DOHH2 (cell line): ENCODE results near the gene ZFYVE27.

Experiments
- H3F3A ChIP-seq: fragments of 200-600 bp; sonication (generic), shearing (Covaris generic); 2 replicates; pipeline ENCODE4 v1.6.0; 2016; ENCODE audit warnings: antibody characterized with exemption, mild to moderate bottlenecking; ENCODE audit not compliant: control insufficient read depth, insufficient read depth
- H3K27ac ChIP-seq: fragments of 200-600 bp; sonication (generic); 2 replicates; pipeline ENCODE4 v1.5.1; 2014; ENCODE audit warnings: low read depth, mild to moderate bottlenecking, low read length, moderate library complexity
- H3K27me3 ChIP-seq: fragments of 200-600 bp; sonication (generic); 2 replicates; pipeline ENCODE4 v1.6.1; 2014; ENCODE audit warnings: mild to moderate bottlenecking, low read length, mixed read lengths; ENCODE audit not compliant: control insufficient read depth
- H3K36me3 ChIP-seq: fragments of 200-600 bp; sonication (generic); 2 replicates; pipeline ENCODE4 v1.6.1; 2014; ENCODE audit warnings: mild to moderate bottlenecking, low read length, moderate library complexity, mixed read lengths; ENCODE audit not compliant: control insufficient read depth
- H3K4me1 ChIP-seq: fragments of 200-600 bp; sonication (generic); 2 replicates; pipeline ENCODE4 v1.6.1; 2014; ENCODE audit warnings: mild to moderate bottlenecking, low read length, mixed read lengths; ENCODE audit not compliant: control insufficient read depth
- H3K4me2 ChIP-seq: fragments of 200-600 bp; sonication (generic); 2 replicates; pipeline ENCODE4 v1.6.0; 2014; ENCODE audit warnings: mild to moderate bottlenecking, low read length, moderate library complexity
- H3K4me3 ChIP-seq: fragments of 200-600 bp; sonication (generic); 2 replicates; pipeline ENCODE4 v1.5.1; 2014; ENCODE audit warnings: mild to moderate bottlenecking, low read length, mixed read lengths
- H3K79me2 ChIP-seq: fragments of 200-600 bp; sonication (generic); 2 replicates; pipeline ENCODE4 v1.6.1; 2014; ENCODE audit warnings: mild to moderate bottlenecking, low read length, mixed read lengths; ENCODE audit not compliant: control insufficient read depth
- H3K9me2 ChIP-seq: fragments of 200-600 bp; sonication (generic); replicated peaks from 2 replicates; pipeline ENCODE4 v1.6.1; 2014; ENCODE audit warnings: mild to moderate bottlenecking, low read length, mixed read lengths; ENCODE audit not compliant: control insufficient read depth
- H3K9me3 ChIP-seq: fragments of 200-600 bp; sonication (generic); 2 replicates; pipeline ENCODE4 v1.6.1; 2014; ENCODE audit warnings: antibody characterized with exemption, low read length, mixed read lengths; ENCODE audit not compliant: control insufficient read depth, insufficient read depth
- H4K20me1 ChIP-seq: fragments of 200-600 bp; sonication (generic); 2 replicates; pipeline ENCODE4 v1.6.0; 2014; ENCODE audit warnings: low read depth, mild to moderate bottlenecking, antibody characterized with exemption, low read length, moderate library complexity; ENCODE audit not compliant: control insufficient read depth, insufficient read depth
- CTCF ChIP-seq: fragments of 200-600 bp; sonication (generic); IDR thresholded peaks from one replicate; pipeline ENCODE4 v1.5.1; 2014; ENCODE audit warnings: antibody characterized with exemption, mild to moderate bottlenecking, low read depth, low read length; ENCODE audit not compliant: poor library complexity, severe bottlenecking
- EZH2phosphoT487 ChIP-seq: fragments of 200-600 bp; sonication (generic); IDR thresholded peaks from 2 replicates; pipeline ENCODE4 v1.6.1; 2017; ENCODE audit warnings: borderline replicate concordance, mild to moderate bottlenecking, antibody characterized with exemption, low read length, moderate library complexity, mixed read lengths

The ZFYVE27 gene

GRCh38 chr10:97705006-97705670, 31.8 kb upstream of the ZFYVE27 start:
- H3F3A ChIP-seq = no peaks in the 10 kb centered on the region
- no peaks in the 10 kb centered on the region for H3K79me2 ChIP-seq
- no peaks in the 10 kb centered on the region for H3K9me3 ChIP-seq
- H3K4me2 ChIP-seq = no peak overlapping the region
- H3K27me3 ChIP-seq = no peaks in the 10 kb centered on the region; the same call in none of the 2 replicates
- no peaks in the 10 kb centered on the region for H3K36me3 ChIP-seq
- no peaks in the 10 kb centered on the region for H3K4me1 ChIP-seq
- H3K4me3 ChIP-seq = no peak overlapping the region
- H3K9me2 ChIP-seq = no peaks in the 10 kb centered on the region
- TF ChIP-seq EZH2phosphoT487 = no peak
- TF ChIP-seq CTCF = no peak
- H3K27ac ChIP-seq = no peak overlapping the region
- no peaks in the 10 kb centered on the region for H4K20me1 ChIP-seq

GRCh38 chr10:97707134-97707861, 29.6 kb upstream of the ZFYVE27 start:
- Histone ChIP-seq H3K27ac (no peak overlapping the region), H3F3A (no peaks in the 10 kb centered on the region), H3K79me2 (no peaks in the 10 kb centered on the region), H3K27me3 (peaks cover 3% of the 10 kb centered on the region; the same call in 1 of the 2 replicates), H3K36me3 (no peaks in the 10 kb centered on the region), H3K9me3 (no peaks in the 10 kb centered on the region), H3K4me2 (no peak overlapping the region), H3K9me2 (no peaks in the 10 kb centered on the region), H3K4me3 (no peak overlapping the region), H3K4me1 (no peaks in the 10 kb centered on the region), H4K20me1 (no peaks in the 10 kb centered on the region)
- TF ChIP-seq CTCF = no peak
- TF ChIP-seq EZH2phosphoT487 = no peak

- H4K20me1 ChIP-seq = no peaks in the 10 kb centered on the region
- H3K9me3 ChIP-seq = no peaks in the 10 kb centered on the region
- no peak overlapping the region for H3K4me3 ChIP-seq
- peaks cover 2% of the 10 kb centered on the region for H3K4me1 ChIP-seq
- H3K79me2 ChIP-seq = no peaks in the 10 kb centered on the region
- H3K4me2 ChIP-seq = no peak overlapping the region
- H3F3A ChIP-seq = no peaks in the 10 kb centered on the region
- TF ChIP-seq EZH2phosphoT487 (no peak), CTCF (no peak)
- H3K27me3 ChIP-seq = peaks cover 3% of the 10 kb centered on the region; the same call in 1 of the 2 replicates
- H3K36me3 ChIP-seq = no peaks in the 10 kb centered on the region
- no peak overlapping the region for H3K27ac ChIP-seq
- H3K9me2 ChIP-seq = no peaks in the 10 kb centered on the region
Measured at GRCh38 chr10:97708167-97708566, 28.8 kb upstream of the ZFYVE27 start.
